IPS-15b (cell line): ENCODE measurements around the gene TUG1.

Experiments
- H3K27me3 ChIP-seq: one replicate; pipeline ENCODE4 v1.6.1; 2013; ENCODE audit warnings: low read length; ENCODE audit not compliant: control insufficient read depth, insufficient read depth
- H3K36me3 ChIP-seq: one replicate; pipeline ENCODE4 v1.6.1; 2013; ENCODE audit warnings: low read length; ENCODE audit not compliant: control insufficient read depth, insufficient read depth
- H3K4me1 ChIP-seq: one replicate; pipeline ENCODE4 v1.6.1; 2013; ENCODE audit warnings: mild to moderate bottlenecking, low read length; ENCODE audit not compliant: control insufficient read depth, insufficient read depth
- H3K4me3 ChIP-seq: one replicate; pipeline ENCODE4 v1.5.1; 2013; ENCODE audit warnings: low read depth, low read length
- H3K9ac ChIP-seq: one replicate; pipeline ENCODE4 v1.6.1; 2013; ENCODE audit warnings: low read depth, mild to moderate bottlenecking, low read length
- H3K9me3 ChIP-seq: one replicate; pipeline ENCODE4 v1.6.1; 2013; ENCODE audit warnings: mild to moderate bottlenecking, low read length; ENCODE audit not compliant: control insufficient read depth, insufficient read depth

Gene TUG1

GRCh38 chr22:30947816-30948454 lies 21.1 kb upstream of the TUG1 start:
- no peaks in the 10 kb centered on the region for H3K27me3 ChIP-seq
- H3K9me3 ChIP-seq, result no peaks in the 10 kb centered on the region
- peaks cover 53% of the 10 kb centered on the region for H3K36me3 ChIP-seq
- H3K9ac ChIP-seq, result no peak overlapping the region
- no peaks in the 10 kb centered on the region for H3K4me1 ChIP-seq
- no peak overlapping the region for H3K4me3 ChIP-seq

GRCh38 chr22:30948930-30949342 lies 20.1 kb upstream of the TUG1 start:
- no peak overlapping the region for H3K9ac ChIP-seq
- H3K36me3 ChIP-seq, result peaks cover 46% of the 10 kb centered on the region
- no peak overlapping the region for H3K4me3 ChIP-seq
- H3K9me3 ChIP-seq, result no peaks in the 10 kb centered on the region
- H3K4me1 ChIP-seq, result no peaks in the 10 kb centered on the region
- H3K27me3 ChIP-seq, result no peaks in the 10 kb centered on the region

GRCh38 chr22:30949934-30950660 lies 19.0 kb upstream of the TUG1 start:
- Histone ChIP-seq H3K4me1 (no peaks in the 10 kb centered on the region), H3K27me3 (no peaks in the 10 kb centered on the region), H3K4me3 (no peak overlapping the region), H3K36me3 (peaks cover 38% of the 10 kb centered on the region), H3K9ac (no peak overlapping the region), H3K9me3 (no peaks in the 10 kb centered on the region)

GRCh38 chr22:30953206-30953605 lies 15.9 kb upstream of the TUG1 start:
- no peaks in the 10 kb centered on the region for H3K4me1 ChIP-seq
- H3K9ac ChIP-seq, result no peak overlapping the region
- H3K9me3 ChIP-seq, result no peaks in the 10 kb centered on the region
- H3K27me3 ChIP-seq, result no peaks in the 10 kb centered on the region
- peaks cover 25% of the 10 kb centered on the region for H3K36me3 ChIP-seq
- H3K4me3 ChIP-seq, result no peak overlapping the region

GRCh38 chr22:30955153-30955552 lies 13.9 kb upstream of the TUG1 start:
- Histone ChIP-seq H3K27me3 (no peaks in the 10 kb centered on the region), H3K4me3 (no peak overlapping the region), H3K9me3 (no peaks in the 10 kb centered on the region), H3K36me3 (peaks cover 10% of the 10 kb centered on the region), H3K4me1 (no peaks in the 10 kb centered on the region), H3K9ac (no peak overlapping the region)

- H3K9me3 ChIP-seq, result no peaks in the 10 kb centered on the region
- H3K4me3 ChIP-seq, result peak overlapping the region; percentile 28
- H3K27me3 ChIP-seq, result no peaks in the 10 kb centered on the region
- H3K9ac ChIP-seq, result no peak overlapping the region
- peaks cover 6% of the 10 kb centered on the region for H3K4me1 ChIP-seq
- H3K36me3 ChIP-seq, result no peaks in the 10 kb centered on the region
Observed at GRCh38 chr22:30964858-30965257, 4.2 kb upstream of the TUG1 start.

- Histone ChIP-seq H3K36me3 (peaks cover 17% of the 10 kb centered on the region), H3K4me1 (peaks cover 11% of the 10 kb centered on the region), H3K9ac (peak within 1 kb of the TSS; percentile 88), H3K27me3 (no peaks in the 10 kb centered on the region), H3K9me3 (peaks cover under 1% of the 10 kb centered on the region), H3K4me3 (peak within 1 kb of the TSS; percentile 83)
Observed at GRCh38 chr22:30968015-30968923, 796 bp upstream of the TUG1 start, which contains the start of gene MORC2. Gene MORC2 (minus strand): TSS chr22:30968774. CDS start chr22:30967889, 885 bp downstream.

- Histone ChIP-seq H3K36me3 (peaks cover 24% of the 10 kb centered on the region), H3K27me3 (no peaks in the 10 kb centered on the region), H3K9ac (peak overlapping the region; percentile 88), H3K9me3 (peaks cover 4% of the 10 kb centered on the region), H3K4me3 (peak overlapping the region; percentile 83), H3K4me1 (peaks cover 5% of the 10 kb centered on the region)
Observed at GRCh38 chr22:30969532-30970355, 679 bp downstream of the TUG1 start.

- Histone ChIP-seq H3K36me3 (peaks cover 30% of the 10 kb centered on the region), H3K9me3 (peaks cover 6% of the 10 kb centered on the region), H3K4me3 (peak overlapping the region; percentile 83), H3K27me3 (no peaks in the 10 kb centered on the region), H3K9ac (peak overlapping the region; percentile 88), H3K4me1 (peaks cover 5% of the 10 kb centered on the region)
Observed at GRCh38 chr22:30970356-30970746, 1.3 kb downstream of the TUG1 start.

GRCh38 chr22:30978304-30978962 lies 9.4 kb downstream of the TUG1 start:
- peaks cover 4% of the 10 kb centered on the region for H3K9me3 ChIP-seq
- H3K36me3 ChIP-seq, result peaks cover 27% of the 10 kb centered on the region

More at GRCh38 chr22:30978304-30978962, 9.4 kb downstream of the TUG1 start:
- no peaks in the 10 kb centered on the region for H3K4me1 ChIP-seq
- H3K9ac ChIP-seq, result no peak overlapping the region
- no peak overlapping the region for H3K4me3 ChIP-seq
- H3K27me3 ChIP-seq, result no peaks in the 10 kb centered on the region
